Measurements from ENCODE around the gene NLGN4X.

DNA sequence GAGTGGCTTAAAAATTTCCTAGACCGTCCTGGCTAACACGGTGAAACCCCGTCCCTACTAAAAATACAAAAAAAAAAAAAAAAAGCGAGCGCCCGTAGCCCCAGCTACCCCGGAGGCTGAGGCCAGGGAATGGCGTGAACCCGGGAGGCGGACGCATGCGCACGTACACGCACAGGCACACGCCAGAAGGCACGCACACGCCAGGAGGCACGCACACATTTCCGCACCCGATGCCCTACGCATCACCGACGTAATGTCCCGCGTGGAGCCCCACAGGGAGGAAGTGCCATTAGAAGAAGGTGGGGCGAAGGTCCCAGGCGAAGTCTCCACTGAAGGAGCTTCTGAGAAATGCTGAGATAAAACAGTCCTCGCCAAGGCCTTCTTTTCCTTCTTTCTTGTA, 41.4 kb downstream of the NLGN4X start:
- TF ChIP-seq POLR2A (IDR thresholded peaks at IDR 0.05; ENCODE audit: low read depth, low read length) = no peak
- no peak for TF ChIP-seq POLR2AphosphoS5 (IDR thresholded peaks at IDR 0.05; ENCODE audit: low read depth, low read length)
- no peak for TF ChIP-seq TAF1 (IDR thresholded peaks at IDR 0.05; ENCODE audit: low read depth, low read length)
- no peak for TF ChIP-seq SPI1 (IDR thresholded peaks at IDR 0.05; ENCODE audit: low read depth, low read length)
- TF ChIP-seq POU2F2 (IDR thresholded peaks at IDR 0.05; ENCODE audit: low read depth, low read length) = no peak
